PC-3 (cell line): Measurements from ENCODE around the gene ZMIZ1. TPM values are rescaled to one million over a fixed set of nuclear protein-coding genes. Genes with fewer than 3 reads are reported as not detected.

Experiments
- ATAC-seq: fragments of 200-7000 bp; cut with Tn5 transposase; 2 replicates; pipeline ENCODE4 v1.9.1; 2020; ENCODE audit warnings: mild to moderate bottlenecking, moderate library complexity
- BruUV-seq: library from RNA; stranded (reverse); fragments of 400-500 nt; replicated peaks from 2 replicates; lab custom pipeline; 2021; lab: Mats Ljungman, UMichigan
- CTCF ChIA-PET: fragments of 300-600 bp; sonication (Branson Sonifier 250); formaldehyde crosslinking; loops from one replicate; lab custom pipeline; 2022; ENCODE audit warnings: antibody characterized with exemption; lab: Charles Lee
- POLR2A ChIA-PET: fragments of 300-600 bp; sonication (Branson Sonifier 250); formaldehyde crosslinking; loops from one replicate; lab custom pipeline; 2022; ENCODE audit warnings: antibody characterized with exemption; ENCODE audit not compliant: unreplicated experiment; lab: Charles Lee
- DNase-seq: peaks from one replicate; pipeline ENCODE4 v3.0.0-alpha.2; 2015
- H2AFZ ChIP-seq: fragments of 300-600 bp; sonication (generic); 2 replicates; pipeline ENCODE4 v1.6.0; 2016; ENCODE audit warnings: antibody characterized with exemption, low read length
- H3F3A ChIP-seq: fragments of 300-600 bp; sonication (generic); one replicate; pipeline ENCODE4 v1.6.0; 2017; ENCODE audit warnings: antibody characterized with exemption, low read length, control low read depth, mild to moderate bottlenecking; ENCODE audit not compliant: unreplicated experiment
- H3K27ac ChIP-seq: fragments of 300-600 bp; sonication (generic); 2 replicates; pipeline ENCODE4 v1.5.1; 2016; ENCODE audit warnings: mild to moderate bottlenecking, low read length
- H3K27me3 ChIP-seq: fragments of 300-600 bp; sonication (generic); 2 replicates; pipeline ENCODE4 v1.6.1; 2016; ENCODE audit warnings: low read length, mixed read lengths
- H3K36me3 ChIP-seq: fragments of 300-600 bp; sonication (generic); 2 replicates; pipeline ENCODE4 v1.6.1; 2016; ENCODE audit warnings: low read depth, mixed run types, low read length, mixed read lengths
- H3K4me1 ChIP-seq: fragments of 300-600 bp; sonication (generic); 2 replicates; pipeline ENCODE4 v1.5.1; 2016; ENCODE audit warnings: low read length; ENCODE audit not compliant: insufficient read depth
- H3K4me2 ChIP-seq: fragments of 300-600 bp; sonication (generic); 2 replicates; pipeline ENCODE4 v1.6.0; 2016; ENCODE audit warnings: low read length
- H3K4me3 ChIP-seq: fragments of 300-600 bp; sonication (generic); 2 replicates; pipeline ENCODE4 v1.5.1; 2016; ENCODE audit warnings: mild to moderate bottlenecking, low read length, mixed read lengths
- H3K79me2 ChIP-seq: fragments of 300-600 bp; sonication (generic); 2 replicates; pipeline ENCODE4 v1.6.1; 2017; ENCODE audit warnings: low read length, mixed read lengths
- H3K9ac ChIP-seq: fragments of 300-600 bp; sonication (generic); 2 replicates; pipeline ENCODE4 v1.6.0; 2016; ENCODE audit warnings: mild to moderate bottlenecking, low read length
- H3K9me2 ChIP-seq: fragments of 300-600 bp; sonication (generic); replicated peaks from 2 replicates; pipeline ENCODE4 v1.6.1; 2016; ENCODE audit warnings: mixed run types, low read length, mixed read lengths
- H3K9me3 ChIP-seq: fragments of 300-600 bp; sonication (generic); 2 replicates; pipeline ENCODE4 v1.6.1; 2016; ENCODE audit warnings: low read length, mixed read lengths
- H4K20me1 ChIP-seq: fragments of 300-600 bp; sonication (generic); 2 replicates; pipeline ENCODE4 v1.6.1; 2016; ENCODE audit warnings: low read length, mixed read lengths
- CTCF ChIP-seq: fragments of 300-600 bp; sonication (generic); conservative IDR thresholded peaks from 2 replicates; pipeline ENCODE4 v1.5.1; 2017; ENCODE audit warnings: antibody characterized with exemption, low read depth, mild to moderate bottlenecking, low read length
- EZH2 ChIP-seq: fragments of 300-600 bp; sonication (generic); IDR thresholded peaks from one replicate; pipeline ENCODE4 v1.6.1; 2017; ENCODE audit warnings: antibody characterized with exemption, mild to moderate bottlenecking, low read length; ENCODE audit not compliant: unreplicated experiment
- EZH2phosphoT487 ChIP-seq: fragments of 300-600 bp; sonication (generic); IDR thresholded peaks from 2 replicates; pipeline ENCODE4 v1.6.1; 2018; ENCODE audit warnings: mild to moderate bottlenecking, antibody characterized with exemption, low read length, borderline replicate concordance
- intact Hi-C: fragments of 100-400 bp; cut with micrococcal nuclease; formaldehyde crosslinking; loops from 2 replicates; pipeline ENCODE4 v1.9.0; 2023
- total RNA-seq: library from RNA; depleted of rRNA; stranded (reverse); fragments of >200 nt; gene quantifications from 2 replicates; pipeline ENCODE4 v1.2.3, GENCODE V29; 2014

Gene ZMIZ1
- total RNA-seq, 1 experiment from 2014 or later = 55.4 TPM

- Histone ChIP-seq H3F3A (no peaks in the 10 kb centered on the region), H3K4me1 (peaks cover 13% of the 10 kb centered on the region), H4K20me1 (no peaks in the 10 kb centered on the region), H3K36me3 (peaks cover 2% of the 10 kb centered on the region; the same call in 1 of the 2 replicates), H3K9ac (no peak overlapping the region), H3K4me2 (no peak overlapping the region), H3K9me3 (no peaks in the 10 kb centered on the region), H3K27me3 (no peaks in the 10 kb centered on the region), H2AFZ (no peak overlapping the region), H3K27ac (no peak overlapping the region), H3K79me2 (no peaks in the 10 kb centered on the region), H3K4me3 (no peak overlapping the region), H3K9me2 (no peaks in the 10 kb centered on the region)
- DNase-seq (no peak), ATAC-seq (no peak)
- no peak for TF ChIP-seq CTCF
- no peak for TF ChIP-seq EZH2phosphoT487
- TF ChIP-seq EZH2 = no peak
- BruUV-seq = no TSS peak
- intact Hi-C loops = no loop called here
- ChIA-PET CTCF (no interaction called here), POLR2A (no interaction called here)
Observed at GRCh38 chr10:79272353-79272752, 203.6 kb downstream of the ZMIZ1 start.

- intact Hi-C loops = no loop called here
- Histone ChIP-seq H3K27ac (no peak overlapping the region), H3K4me2 (no peak overlapping the region), H3K4me3 (no peak overlapping the region), H3K4me1 (peaks cover 4% of the 10 kb centered on the region), H3K36me3 (peaks cover 7% of the 10 kb centered on the region; the same call in 1 of the 2 replicates), H3K9ac (no peak overlapping the region), H4K20me1 (no peaks in the 10 kb centered on the region), H3F3A (no peaks in the 10 kb centered on the region), H3K9me3 (no peaks in the 10 kb centered on the region), H3K27me3 (no peaks in the 10 kb centered on the region), H3K79me2 (no peaks in the 10 kb centered on the region), H3K9me2 (no peaks in the 10 kb centered on the region), H2AFZ (no peak overlapping the region)
- ATAC-seq = no peak
- BruUV-seq = no TSS peak
- CTCF ChIA-PET = no interaction called here
- no peak for TF ChIP-seq EZH2
- POLR2A ChIA-PET = interaction anchor here (0.5 kb wide), 1 partner anchor 24 kb away, joined by 4 read pairs; no protein-coding TSS in a partner anchor
- no peak for DNase-seq
Observed at GRCh38 chr10:79273604-79274003, 204.8 kb downstream of the ZMIZ1 start.

GRCh38 chr10:79274279-79275104, 205.7 kb downstream of the ZMIZ1 start:
- Histone ChIP-seq H4K20me1 (no peaks in the 10 kb centered on the region), H3F3A (no peaks in the 10 kb centered on the region), H3K9ac (no peak overlapping the region), H3K4me2 (no peak overlapping the region), H3K4me1 (no peaks in the 10 kb centered on the region), H3K4me3 (no peak overlapping the region), H3K27ac (no peak overlapping the region), H3K79me2 (no peaks in the 10 kb centered on the region), H3K9me3 (no peaks in the 10 kb centered on the region), H3K27me3 (no peaks in the 10 kb centered on the region), H3K36me3 (peaks cover 7% of the 10 kb centered on the region; the same call in 1 of the 2 replicates), H2AFZ (no peak overlapping the region), H3K9me2 (no peaks in the 10 kb centered on the region)
- POLR2A ChIA-PET = no interaction called here
- ATAC-seq (peak; percentile 11; the same call in 1 of the 2 replicates), DNase-seq (no peak)
- no TSS peak for BruUV-seq
- intact Hi-C loops = no loop called here
- no peak for TF ChIP-seq EZH2phosphoT487
- CTCF ChIA-PET = no interaction called here
